Heart left ventricle (tissue), 16 donors: Measurements from ENCODE around the gene H2AZ2. TPM values are rescaled to one million over a fixed set of nuclear protein-coding genes. Genes with fewer than 3 reads are reported as not detected.
A peak's percentile ranks its signal among the peaks of the same experiment; 100 is the strongest.

Source experiments
- ATAC-seq, 4 donors: fragments of 200-7000 bp; cut with Tn5 transposase; one replicate each; pipeline ENCODE4 v1.9.1; 2020 to 2022; ENCODE audit warnings: moderate library complexity in 4 of 4, mild to moderate bottlenecking in 3 of 4, moderate number of reproducible peaks in 1 of 4
- DNase-seq, 5 donors: peaks; one replicate each; pipeline ENCODE4 v3.0.0-alpha.2; 2020
- H3K27ac ChIP-seq, 12 donors: fragments of 200-600 bp; sonication (generic) in 4 of 12; one replicate each; pipeline versions ENCODE4 v1.5.0 to v1.8.0; 2016 to 2022; ENCODE audit warnings: mild to moderate bottlenecking in 2 of 12
- H3K27me3 ChIP-seq, 9 donors: fragments of 200-600 bp; sonication (generic) in 2 of 9; one replicate each; pipeline versions ENCODE4 v1.5.1 to v1.8.0; 2016 to 2022; ENCODE audit warnings: mild to moderate bottlenecking in 3 of 9
- H3K36me3 ChIP-seq, 9 donors: fragments of 200-600 bp; sonication (generic) in 2 of 9; one replicate each; pipeline versions ENCODE4 v1.5.0 to v1.8.0; 2018 to 2022; ENCODE audit warnings: mild to moderate bottlenecking in 2 of 9
- H3K4me1 ChIP-seq, 12 donors: fragments of 200-600 bp; sonication (generic) in 4 of 12; one replicate each; pipeline versions ENCODE4 v1.5.0 to v1.8.0; 2016 to 2022; ENCODE audit warnings: mild to moderate bottlenecking in 3 of 12
- H3K4me3 ChIP-seq, 12 donors: fragments of 200-600 bp; sonication (generic) in 4 of 12; one replicate each; pipeline versions ENCODE4 v1.5.0 to v1.8.0; 2017 to 2022; ENCODE audit warnings: mild to moderate bottlenecking in 9 of 12, moderate library complexity in 4 of 12
- H3K9me3 ChIP-seq, 12 donors: fragments of 200-600 bp; sonication (generic) in 4 of 12; one replicate each; pipeline versions ENCODE4 v1.5.0 to v1.8.0; 2016 to 2022; ENCODE audit warnings: mild to moderate bottlenecking in 1 of 12
- CTCF ChIP-seq, 12 donors: fragments of 200-600 bp; sonication (generic) in 4 of 12; IDR thresholded peaks; one replicate each; pipeline versions ENCODE4 v1.5.0 to v1.8.0; 2018 to 2022; ENCODE audit warnings: antibody characterized with exemption in 12 of 12, mild to moderate bottlenecking in 5 of 12
- POLR2A ChIP-seq, 2 donors: fragments of 450-650 bp; IDR thresholded peaks; one replicate each; pipeline ENCODE4 v1.6.1; 2017; ENCODE audit warnings: antibody characterized with exemption in 2 of 2, mild to moderate bottlenecking in 2 of 2, moderate library complexity in 2 of 2
- WGBS, 4 donors: extraction: QIAGEN DNeasy Blood & Tissue Kit in 2 of 4; methylation state at CpG; one replicate each; pipeline versions ENCODE4 v1.1.5 to v1.1.7; 2013 to 2018; 5-methylcytosine and 5-hydroxymethylcytosine counted together
- intact Hi-C, 10 donors: fragments of 100-400 bp; cut with DNase I; formaldehyde crosslinking; loops; one replicate each; pipeline versions ENCODE4 v1.11.1 to v1.14.2; 2022
- polyA plus RNA-seq, 2 donors: library from polyadenylated mRNA; stranded (reverse); fragments of 200-250 nt; gene quantifications; one replicate each; pipeline ENCODE4 v1.2.3, GENCODE V29; 2013
- total RNA-seq, 9 donors: library from RNA; depleted of rRNA in 2 of 9; stranded (reverse); fragments of >200 nt in 2 of 9; fragmentation: NEBNext Ultra II Directional in 3 of 9; extraction: Animal tissue kit (Norgen Biotek cat#: 25700) in 3 of 9; gene quantifications; one replicate each; pipeline versions ENCODE4 v1.1.0 to v1.2.4, GENCODE V29; 2016 to 2023
- donor health status: ischemic (EF 13 %, LVEDD 7.1; RV severe dilation, severe dysfunction).
- donor health status: healthy with polysubstance abuse.
- donor health status: DM: no; HTN: yes; CAD: no.
- donor health status: DM: no; HTN: no; CAD: no.
- donor health status: ischemic (EF 25% LVEDD 6.9; RV normal size, moderate dysfunction).
- donor health status: ischemic (EF 25% LVEDD 5.7; RV mildly dilated, moderate dysfunction).
- donor health status: healthy.
- donor health status: DM: yes; HTN: yes; CAD: no.
- donor health status: ischemic (EF 35%, LVEDD 5.7; RV mildly dilated, moderate dysfunction).
- donor health status: nonischemic (EF 11% LVEDD 7.7; RV severe dilation, severe dysfunction).
- donor health status: DM: yes; HTN: yes; CAD: no.
- donor health status: PGD.
- donor health status: ischemic (EF 29% LVEDD 5.4; RV normal size, mild dysfunction).
- donor health status: nonischemic (EF 23%, LVEDD 6.1; RV moderate dilation, normal function).

H2AZ2 gene
- total and polyA plus RNA-seq, 11 donors = 161 to 274 (median 219) TPM

GRCh38 chr7:44838751-44839150, 9.1 kb downstream of the H2AZ2 start:
- 69 to 74% (median 72%) methylated on average over 2 of the region's 2 CpGs for WGBS, 4 donors
- Histone ChIP-seq H3K9me3 (no peaks in the 10 kb centered on the region), H3K36me3 (peaks cover 3 to 97% (median 79%) of the 10 kb centered on the region in 9 donors), H3K27ac (no peak overlapping the region), H3K4me3 (no peak overlapping the region), H3K27me3 (no peaks in the 10 kb centered on the region), H3K4me1 (peaks cover 0 to 29% (median 14%) of the 10 kb centered on the region in 12 donors)
- TF ChIP-seq POLR2A (IDR thresholded peaks at IDR 0.05) (no peak), CTCF (IDR thresholded peaks at IDR 0.05) (no peak)
- ATAC-seq = no peak
- intact Hi-C loops = loop anchor here in 2 of 10 donors (5.0 to 10.0 kb wide), 2 partner anchors 36 to 134 kb away; no protein-coding TSS in a partner anchor
- DNase-seq = no peak

- Histone ChIP-seq H3K9me3 (no peaks in the 10 kb centered on the region), H3K4me3 (no peak overlapping the region), H3K36me3 (peaks cover 0 to 81% (median 67%) of the 10 kb centered on the region in 9 donors), H3K27ac (no peak overlapping the region), H3K4me1 (peaks cover 0 to 25% (median 0%) of the 10 kb centered on the region in 12 donors), H3K27me3 (no peaks in the 10 kb centered on the region)
- intact Hi-C loops = no loop called here
- ATAC-seq (no peak), DNase-seq (no peak)
- no peak for TF ChIP-seq POLR2A (IDR thresholded peaks at IDR 0.05)
- 55 to 70% (median 62%) methylated on average over 3 of the region's 3 CpGs for WGBS, 4 donors
Measured at GRCh38 chr7:44827567-44827966, 20.3 kb downstream of the H2AZ2 start.

- Histone ChIP-seq H3K27ac (peak overlapping the region in 1 of 12 donors; percentile 25), H3K4me3 (no peak overlapping the region), H3K9me3 (no peaks in the 10 kb centered on the region), H3K27me3 (no peaks in the 10 kb centered on the region), H3K36me3 (peaks cover 0 to 55% (median 41%) of the 10 kb centered on the region in 9 donors), H3K4me1 (peaks cover 0 to 25% (median 0%) of the 10 kb centered on the region in 12 donors)
- intact Hi-C loops = no loop called here
- TF ChIP-seq CTCF (IDR thresholded peaks at IDR 0.05) (no peak), POLR2A (IDR thresholded peaks at IDR 0.05) (no peak)
- 77 to 85% (median 83%) methylated on average over 2 of the region's 2 CpGs for WGBS, 4 donors
- no peak for DNase-seq
- ATAC-seq = peak in 2 of 4 donors; percentile 22 to 28
Measured at GRCh38 chr7:44824894-44825526, 22.9 kb downstream of the H2AZ2 start.

- 76 to 83% (median 79%) methylated on average over 5 of the region's 5 CpGs for WGBS, 4 donors
- H3K4me3 ChIP-seq = no peak overlapping the region
- TF ChIP-seq CTCF (IDR thresholded peaks at IDR 0.05) (no peak), POLR2A (IDR thresholded peaks at IDR 0.05) (no peak)
- intact Hi-C loops = no loop called here
- no peaks in the 10 kb centered on the region for H3K27me3 ChIP-seq
- peaks cover 0 to 38% (median 24%) of the 10 kb centered on the region in 9 donors for H3K36me3 ChIP-seq
- ATAC-seq (no peak), DNase-seq (no peak)
- peaks cover 0 to 25% (median 0%) of the 10 kb centered on the region in 12 donors for H3K4me1 ChIP-seq
- no peaks in the 10 kb centered on the region for H3K9me3 ChIP-seq
- no peak overlapping the region for H3K27ac ChIP-seq
Measured at GRCh38 chr7:44823255-44823781, 24.6 kb downstream of the H2AZ2 start.
